ENCODE measurements around the gene EDAR. TPM values are rescaled to one million over a fixed set of nuclear protein-coding genes. Genes with fewer than 3 reads are reported as not detected.

Gene EDAR
- total RNA-seq: under 1 TPM; 0.31 to 0.36 TPM

DNA sequence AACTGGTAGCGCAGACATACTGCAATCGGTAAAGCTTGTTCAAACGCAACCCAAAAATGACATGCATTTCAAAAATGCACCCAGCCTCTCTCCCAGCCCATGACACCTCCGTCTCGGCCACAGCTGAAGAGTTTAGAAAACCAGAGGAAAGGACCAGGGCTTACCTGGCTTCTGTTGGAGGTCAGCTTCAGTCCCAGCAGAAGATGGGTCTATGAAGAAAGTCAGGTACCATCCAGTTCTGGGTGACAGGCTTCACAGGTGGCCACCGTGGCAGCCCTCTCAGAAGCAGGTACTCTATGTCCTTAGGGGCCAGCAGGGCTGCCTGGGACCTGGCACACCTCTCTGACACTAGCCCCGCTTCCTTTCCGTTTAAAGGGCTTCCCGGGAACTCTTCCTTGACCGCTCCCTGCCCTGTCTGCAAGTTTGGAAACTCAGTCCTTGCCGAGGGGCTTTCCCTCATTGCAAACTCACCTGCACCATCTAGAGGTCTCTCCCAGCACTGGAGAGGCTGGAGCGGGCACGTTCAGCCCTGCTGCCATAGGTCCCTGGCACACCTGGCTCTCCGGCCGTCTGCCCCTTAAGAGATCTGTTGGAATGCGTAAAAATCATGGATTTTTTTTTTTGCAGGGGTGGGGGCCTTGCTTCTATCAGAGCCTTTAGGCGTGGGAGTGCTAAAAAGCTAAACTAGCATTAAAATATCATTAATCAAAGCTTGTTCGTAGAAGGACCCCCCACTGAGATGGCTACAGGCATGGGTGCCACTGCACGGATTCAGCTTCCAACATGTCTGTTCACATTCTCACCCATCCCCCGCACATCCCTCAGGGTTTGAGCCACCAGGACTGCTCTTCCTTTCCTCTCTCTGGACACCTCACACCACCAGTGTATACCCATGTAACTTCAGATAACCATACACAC lies at the start of gene EDAR:
TSS of gene EDAR (minus strand) at position 425 of the 918 bp plus-strand sequence. CDS start 58,206 bp downstream, outside the sequence.
- DNase-seq: peak; percentile 65
- Mint-ChIP-seq H3K27ac (no peak within 1 kb of the TSS), H3K27me3 (peaks cover 2% of the 10 kb centered on the region), H3K4me1 (ENCODE audit: low read depth) (peaks cover 34% of the 10 kb centered on the region), H3K4me3 (peak within 1 kb of the TSS; percentile 65), H3K9me3 (no peaks in the 10 kb centered on the region), H3K36me3 (no peaks in the 10 kb centered on the region)
- CTCF ChIA-PET: interaction anchor here (0.6 to 3.9 kb wide), 11 partner anchors 10 to 572 kb away, joined by 3 to 24 read pairs (median 4); no protein-coding TSS in a partner anchor
- POLR2A ChIA-PET: no interaction called here
- intact Hi-C loops (cut with micrococcal nuclease): loop anchor here (1.0 to 10.0 kb wide), 3 partner anchors 61 to 394 kb away; no protein-coding TSS in a partner anchor

DNA sequence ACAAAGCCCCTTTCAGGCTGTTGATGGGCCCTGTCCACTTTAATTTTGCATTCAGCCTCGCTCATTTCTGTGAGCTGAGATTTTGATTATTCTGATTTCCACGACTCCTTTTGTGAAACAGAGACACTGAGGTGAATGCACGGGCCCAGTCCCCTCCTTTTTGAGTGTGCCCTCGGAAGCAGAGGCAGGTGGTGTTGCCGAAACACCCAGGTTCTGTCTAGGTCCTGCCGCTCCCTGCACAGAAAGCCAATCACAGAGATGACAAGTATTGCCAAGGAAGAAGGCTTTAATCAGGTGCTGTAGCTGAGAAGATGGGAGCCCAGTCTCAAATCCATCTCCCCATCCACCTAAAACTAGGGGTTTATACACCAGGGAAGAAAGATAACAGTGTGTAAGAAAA lies 44.2 kb upstream of the EDAR start:
- CTCF ChIA-PET: interaction anchor here (1.8 kb wide), 1 partner anchor 477 kb away, joined by 5 read pairs; no protein-coding TSS in a partner anchor
- peaks cover 3% of the 10 kb centered on the region for H3K9me3 Mint-ChIP-seq
- H3K27ac Mint-ChIP-seq: peak overlapping the region; percentile 44
- intact Hi-C loops (cut with micrococcal nuclease): loop anchor here (5.0 kb wide), 1 partner anchor 76 kb away; no protein-coding TSS in a partner anchor
- peaks cover 40% of the 10 kb centered on the region for H3K4me1 Mint-ChIP-seq (ENCODE audit: low read depth)
- H3K4me3 Mint-ChIP-seq: no peak overlapping the region
- peaks cover 3% of the 10 kb centered on the region for H3K36me3 Mint-ChIP-seq
- no peaks in the 10 kb centered on the region for H3K27me3 Mint-ChIP-seq
- POLR2A ChIA-PET: interaction anchor here (0.9 kb wide), 1 partner anchor 33 kb away, joined by 3 read pairs; no protein-coding TSS in a partner anchor
- no peak for DNase-seq

DNA sequence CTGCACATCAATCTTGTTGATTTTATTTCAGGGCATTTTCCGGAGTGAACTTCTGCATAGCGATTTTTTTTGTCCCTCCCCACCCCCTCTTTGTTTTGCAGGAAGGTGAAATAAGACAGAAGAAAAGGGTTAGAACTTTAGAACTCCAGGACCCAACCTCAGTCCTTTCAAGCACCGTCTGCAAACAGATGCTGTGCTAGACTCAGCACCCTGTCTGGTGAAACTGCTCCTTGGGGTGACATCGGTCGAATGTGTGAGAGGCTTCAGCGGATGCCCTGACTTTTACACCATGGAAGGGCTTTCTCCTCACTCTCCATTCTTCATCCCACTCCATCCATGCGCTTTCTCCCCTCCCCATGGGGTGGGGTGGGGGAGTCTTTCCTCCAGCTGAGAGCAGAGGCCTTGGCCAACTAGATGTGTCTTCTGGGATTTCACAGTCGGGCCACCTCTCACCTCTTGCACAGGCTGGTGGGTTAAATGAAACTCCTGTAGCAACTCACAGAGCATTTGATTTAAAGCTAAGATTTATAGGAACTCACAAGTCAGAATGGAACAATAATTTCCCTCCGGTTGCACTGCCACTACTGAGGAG lies 43.3 kb upstream of the EDAR start:
- POLR2A ChIA-PET: interaction anchor here (0.9 kb wide), 1 partner anchor 32 kb away, joined by 3 read pairs; no protein-coding TSS in a partner anchor
- DNase-seq: peak; percentile 42
- intact Hi-C loops (cut with micrococcal nuclease): loop anchor here (5.0 kb wide), 1 partner anchor 75 kb away; no protein-coding TSS in a partner anchor
- H3K4me1 Mint-ChIP-seq (ENCODE audit: low read depth): peaks cover 40% of the 10 kb centered on the region
- peaks cover 3% of the 10 kb centered on the region for H3K9me3 Mint-ChIP-seq
- H3K36me3 Mint-ChIP-seq: peaks cover 3% of the 10 kb centered on the region
- CTCF ChIA-PET: interaction anchor here (1.8 kb wide), 1 partner anchor 478 kb away, joined by 5 read pairs; no protein-coding TSS in a partner anchor
- H3K27me3 Mint-ChIP-seq: no peaks in the 10 kb centered on the region
- H3K4me3 Mint-ChIP-seq: peak overlapping the region; percentile 75
- peak overlapping the region; percentile 83 for H3K27ac Mint-ChIP-seq

DNA sequence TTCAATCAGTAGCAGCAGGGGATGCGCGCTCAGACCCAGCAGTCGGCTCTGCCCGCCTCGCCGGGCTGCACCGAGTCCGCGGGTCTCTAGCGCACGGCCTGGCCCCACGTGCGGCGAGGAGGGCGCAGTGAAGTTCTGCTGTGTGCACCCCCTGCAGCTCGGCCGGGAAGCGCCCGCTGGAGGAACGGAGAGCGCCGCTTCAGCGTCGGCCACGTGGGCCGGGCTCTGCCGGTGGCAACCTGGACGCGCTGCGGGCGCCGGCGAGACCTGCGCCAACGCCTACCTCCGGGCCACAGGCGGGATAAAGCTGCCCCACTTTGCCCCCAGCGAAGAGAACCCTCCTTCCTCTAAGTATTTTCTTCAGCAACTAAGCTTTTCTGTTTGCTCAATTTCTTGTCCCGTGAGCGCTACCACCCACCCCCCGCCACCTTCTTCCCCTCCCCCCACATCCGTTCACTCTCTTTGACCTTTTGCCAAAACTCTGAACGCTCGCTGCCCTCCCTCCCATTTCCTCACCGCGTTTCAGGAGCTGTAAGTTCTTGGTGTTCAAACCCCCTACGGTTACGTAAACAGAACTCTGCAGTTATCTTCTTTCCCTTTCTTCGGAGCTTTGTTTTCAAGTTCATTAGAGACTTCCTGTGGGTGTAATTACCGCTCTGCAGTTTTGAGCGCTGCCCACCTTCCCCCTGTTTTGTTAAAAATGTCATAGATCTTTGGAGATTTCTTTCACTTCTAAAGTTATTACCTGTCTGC lies 42.6 kb upstream of the EDAR start:
- H3K27ac Mint-ChIP-seq: peak overlapping the region; percentile 83
- ChIA-PET CTCF (interaction anchor here (1.8 kb wide), 1 partner anchor 479 kb away, joined by 5 read pairs; no protein-coding TSS in a partner anchor), POLR2A (no interaction called here)
- H3K27me3 Mint-ChIP-seq: no peaks in the 10 kb centered on the region
- peak overlapping the region; percentile 75 for H3K4me3 Mint-ChIP-seq
- H3K9me3 Mint-ChIP-seq: peaks cover 3% of the 10 kb centered on the region
- H3K36me3 Mint-ChIP-seq: peaks cover 3% of the 10 kb centered on the region
- peaks cover 40% of the 10 kb centered on the region for H3K4me1 Mint-ChIP-seq (ENCODE audit: low read depth)
- intact Hi-C loops (cut with micrococcal nuclease): loop anchor here (5.0 kb wide), 1 partner anchor 74 kb away; no protein-coding TSS in a partner anchor
- peak; percentile 79 for DNase-seq

DNA sequence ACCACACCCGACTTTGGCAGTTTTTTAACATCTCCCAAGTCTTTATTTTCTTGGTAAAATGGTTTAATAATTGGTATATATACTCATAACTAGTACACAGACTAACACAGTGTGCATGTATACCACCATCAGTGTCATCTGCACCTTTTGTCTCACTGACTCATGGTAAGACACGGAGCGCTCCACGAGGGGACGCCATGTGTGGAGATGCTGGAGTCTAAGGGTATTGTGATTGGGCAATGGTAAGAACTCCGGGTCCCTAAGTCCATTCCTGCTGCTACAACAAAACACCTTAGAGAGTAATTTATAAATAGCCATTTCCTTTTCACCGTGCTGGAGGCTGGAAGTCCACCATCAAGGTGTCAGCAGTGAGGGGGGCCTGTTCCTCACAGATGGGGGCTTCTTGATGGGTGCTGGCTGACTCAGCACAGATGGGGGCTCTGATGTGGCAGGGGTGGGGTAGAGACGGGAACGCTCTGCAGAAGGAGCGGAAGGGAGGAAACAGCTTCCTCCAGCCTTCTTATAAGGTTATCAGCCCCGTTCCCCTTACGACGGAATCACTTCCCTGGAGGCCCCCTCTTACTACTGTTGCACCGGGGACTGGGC lies 42.0 kb upstream of the EDAR start:
- ChIA-PET CTCF (no interaction called here), POLR2A (no interaction called here)

DNA sequence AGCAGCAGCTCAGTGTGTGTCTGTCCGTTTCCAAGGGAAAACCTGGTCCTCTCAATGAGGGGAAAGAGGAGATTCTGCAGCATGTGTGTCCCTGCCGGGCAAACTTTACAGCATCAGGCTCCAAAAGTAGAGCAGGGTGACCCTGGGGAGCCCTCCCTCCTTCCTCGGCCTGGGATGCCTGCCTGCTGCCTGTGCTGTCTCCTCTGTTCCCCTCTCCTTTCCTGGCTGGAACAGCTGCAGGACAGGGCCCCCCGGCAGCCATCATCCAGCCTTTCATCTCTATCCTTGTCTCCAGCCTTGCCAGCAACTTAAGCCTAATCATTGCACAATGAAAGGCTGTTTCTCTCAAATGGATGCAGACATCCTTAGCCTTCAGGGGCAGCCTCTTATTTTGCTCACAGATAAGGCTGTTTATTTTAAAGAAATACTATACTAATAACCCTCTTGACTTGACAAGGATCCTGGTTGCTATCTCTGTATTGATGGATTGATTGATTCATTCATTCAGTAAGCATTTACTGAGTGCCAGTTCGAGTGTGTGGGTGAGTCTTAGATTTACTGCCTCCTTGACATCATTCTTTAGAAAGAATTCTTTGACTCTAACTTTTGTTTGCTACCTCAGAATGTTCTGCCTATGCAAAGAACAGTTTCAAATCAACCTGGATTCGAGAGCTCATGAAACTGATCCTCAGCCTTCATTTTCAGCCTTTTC lies 40.6 kb upstream of the EDAR start:
- peak overlapping the region; percentile 4 for H3K27ac Mint-ChIP-seq
- intact Hi-C loops (cut with micrococcal nuclease): loop anchor here (5.0 kb wide), 1 partner anchor 72 kb away; no protein-coding TSS in a partner anchor
- ChIA-PET POLR2A (no interaction called here), CTCF (interaction anchor here (1.7 kb wide), 1 partner anchor 9 kb away, joined by 4 read pairs; no protein-coding TSS in a partner anchor)
- H3K36me3 Mint-ChIP-seq: peaks cover 3% of the 10 kb centered on the region
- peaks cover 3% of the 10 kb centered on the region for H3K9me3 Mint-ChIP-seq
- no peaks in the 10 kb centered on the region for H3K27me3 Mint-ChIP-seq
- H3K4me1 Mint-ChIP-seq (ENCODE audit: low read depth): peaks cover 34% of the 10 kb centered on the region
- DNase-seq: no peak
- H3K4me3 Mint-ChIP-seq: no peak overlapping the region

More for the DNA sequence above, 42.0 kb upstream of the EDAR start:
- Mint-ChIP-seq H3K36me3 (peaks cover 3% of the 10 kb centered on the region), H3K4me3 (peak overlapping the region; percentile 75), H3K27ac (peak overlapping the region; percentile 38), H3K27me3 (no peaks in the 10 kb centered on the region), H3K9me3 (peaks cover 3% of the 10 kb centered on the region), H3K4me1 (ENCODE audit: low read depth) (peaks cover 40% of the 10 kb centered on the region)
- intact Hi-C loops (cut with micrococcal nuclease): loop anchor here (5.0 kb wide), 1 partner anchor 74 kb away; no protein-coding TSS in a partner anchor
- peak; percentile 25 for DNase-seq

DNA sequence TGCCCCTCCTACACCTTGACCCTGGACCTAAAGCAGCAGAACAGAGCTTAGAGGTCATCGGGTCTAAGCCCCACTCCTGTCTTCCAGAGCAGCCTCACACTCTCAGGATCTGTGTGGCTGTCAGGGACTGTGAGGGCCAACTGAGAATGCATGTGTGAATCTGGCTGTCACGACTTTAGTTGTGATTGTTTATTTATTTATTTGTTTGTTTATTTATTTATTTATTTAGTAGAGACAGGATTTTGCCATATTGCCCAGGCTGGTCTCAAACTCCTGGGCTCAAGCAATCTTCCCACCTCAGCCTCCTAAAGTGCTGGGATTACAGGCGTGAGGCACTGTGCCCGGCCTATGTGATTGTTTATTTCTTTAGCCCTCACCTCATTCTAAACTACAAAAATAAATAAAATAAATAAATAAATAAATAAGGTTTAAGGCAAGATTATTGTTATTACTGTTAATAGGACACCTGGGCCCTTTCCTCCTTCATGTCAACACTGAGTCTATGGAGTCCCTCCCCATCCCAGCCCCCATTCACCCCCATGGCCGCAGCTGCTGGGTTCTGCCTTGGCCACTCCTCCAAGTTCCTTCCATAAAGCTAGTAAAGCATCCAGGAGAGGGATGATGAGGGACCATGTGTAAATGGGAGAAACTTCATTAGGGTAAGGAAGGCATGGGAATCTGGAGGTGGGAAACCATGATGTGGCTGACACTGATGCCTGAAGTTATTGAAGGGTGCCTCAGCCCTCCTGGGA lies 39.9 kb upstream of the EDAR start:
- no peaks in the 10 kb centered on the region for H3K27me3 Mint-ChIP-seq
- no peak overlapping the region for H3K27ac Mint-ChIP-seq
- intact Hi-C loops (cut with micrococcal nuclease): no loop called here
- ChIA-PET CTCF (interaction anchor here (1.7 kb wide), 1 partner anchor 9 kb away, joined by 4 read pairs; no protein-coding TSS in a partner anchor), POLR2A (no interaction called here)
- H3K4me1 Mint-ChIP-seq (ENCODE audit: low read depth): peaks cover 30% of the 10 kb centered on the region
- peaks cover 3% of the 10 kb centered on the region for H3K9me3 Mint-ChIP-seq
- no peak overlapping the region for H3K4me3 Mint-ChIP-seq
- DNase-seq: no peak
- peaks cover 3% of the 10 kb centered on the region for H3K36me3 Mint-ChIP-seq

DNA sequence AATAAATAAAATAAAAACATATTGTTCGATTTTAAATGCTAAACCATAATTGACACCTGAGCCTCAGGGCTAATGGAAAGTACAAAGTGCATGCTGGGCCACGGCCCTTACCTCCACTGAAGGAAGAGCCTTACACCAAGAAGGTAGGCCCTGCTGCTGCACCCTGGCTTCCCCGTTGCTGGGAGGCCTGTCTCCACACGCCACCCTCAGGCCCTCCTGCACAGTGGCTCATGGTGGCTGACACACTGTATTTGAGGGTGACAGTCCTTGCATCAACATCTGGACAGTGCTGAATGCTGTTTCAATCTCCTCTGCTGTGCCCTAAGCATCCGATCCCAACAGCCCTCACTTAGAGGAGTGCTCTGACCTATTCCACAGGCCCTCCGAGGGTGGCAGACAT lies 39.3 kb upstream of the EDAR start:
- Mint-ChIP-seq H3K27ac (no peak overlapping the region), H3K36me3 (peaks cover 2% of the 10 kb centered on the region), H3K4me1 (ENCODE audit: low read depth) (peaks cover 27% of the 10 kb centered on the region), H3K9me3 (peaks cover 2% of the 10 kb centered on the region), H3K27me3 (no peaks in the 10 kb centered on the region), H3K4me3 (no peak overlapping the region)
- intact Hi-C loops (cut with micrococcal nuclease): no loop called here
- DNase-seq: no peak
- ChIA-PET CTCF (no interaction called here), POLR2A (no interaction called here)

DNA sequence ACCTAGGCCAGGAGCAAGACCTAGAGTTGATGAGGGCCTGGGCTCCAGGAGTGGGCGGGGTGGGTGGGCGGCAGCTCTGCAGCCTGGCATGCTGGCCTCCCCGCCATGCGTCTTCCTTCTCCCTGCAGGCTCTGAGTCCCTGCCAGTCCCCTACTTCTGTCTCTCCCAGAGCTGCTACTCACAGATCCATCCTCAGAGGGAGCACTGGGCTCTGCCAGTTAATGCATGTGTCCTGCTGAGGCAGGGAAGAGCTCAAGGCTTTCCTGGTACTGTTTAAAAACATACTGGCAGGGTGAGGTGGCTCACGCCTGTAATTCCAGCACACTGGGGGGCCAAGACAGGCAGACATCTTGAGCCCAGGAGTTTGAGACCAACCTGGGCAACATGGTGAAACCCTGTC lies 38.7 kb upstream of the EDAR start:
- Mint-ChIP-seq H3K27ac (no peak overlapping the region), H3K4me3 (no peak overlapping the region), H3K27me3 (no peaks in the 10 kb centered on the region), H3K4me1 (ENCODE audit: low read depth) (peaks cover 21% of the 10 kb centered on the region), H3K36me3 (no peaks in the 10 kb centered on the region), H3K9me3 (no peaks in the 10 kb centered on the region)
- ChIA-PET POLR2A (no interaction called here), CTCF (no interaction called here)
- no peak for DNase-seq
- intact Hi-C loops (cut with micrococcal nuclease): no loop called here

DNA sequence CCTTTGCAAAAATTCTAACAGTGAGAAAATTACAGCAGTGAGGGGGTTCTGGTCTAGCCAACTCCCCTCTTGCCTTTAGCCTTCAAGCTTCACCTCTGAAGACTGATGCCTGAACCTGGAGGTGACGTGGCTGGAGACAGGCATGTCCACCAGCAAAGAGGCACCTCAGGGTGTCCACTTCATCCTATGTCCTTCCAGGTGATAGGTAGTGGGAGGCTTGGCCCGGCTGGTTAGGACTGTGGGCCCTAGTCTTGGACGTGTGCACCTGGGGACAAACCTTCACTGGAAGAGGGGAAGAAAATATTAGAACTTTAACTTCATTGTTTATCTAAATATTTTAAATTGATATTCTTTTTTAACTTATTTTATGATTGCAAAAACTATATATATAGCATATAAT lies 35.5 kb upstream of the EDAR start:
- Mint-ChIP-seq H3K4me3 (no peak overlapping the region), H3K27me3 (no peaks in the 10 kb centered on the region), H3K27ac (no peak overlapping the region), H3K9me3 (no peaks in the 10 kb centered on the region), H3K4me1 (ENCODE audit: low read depth) (peaks cover 14% of the 10 kb centered on the region), H3K36me3 (no peaks in the 10 kb centered on the region)
- ChIA-PET CTCF (interaction anchor here (0.9 kb wide), 1 partner anchor 95 kb away, joined by 3 read pairs; no protein-coding TSS in a partner anchor), POLR2A (no interaction called here)
- DNase-seq: no peak
- intact Hi-C loops (cut with micrococcal nuclease): no loop called here

All from activated CD4-positive, alpha-beta memory T cell treated with anti-CD3 and anti-CD28 coated beads for 36 hours (primary cell).